HEK293 (cell line): ENCODE results near the gene SH3BP2.

Experiments
- CTCF ChIP-seq: fragments of 450-650 bp; formaldehyde crosslinking; IDR thresholded peaks from 2 replicates; pipeline ENCODE4 v1.5.1; 2016; ENCODE audit warnings: missing biosample characterization, missing genetic modification characterization
- FEZF1 ChIP-seq: fragments of 450-650 bp; formaldehyde crosslinking; IDR thresholded peaks from 2 replicates; pipeline ENCODE4 v1.5.1; 2016; ENCODE audit warnings: missing biosample characterization, missing genetic modification characterization

- TF ChIP-seq CTCF (no peak), FEZF1 (tag by site-specific recombination) (no peak)
These were observed 24.3 kb downstream of the SH3BP2 start for GRCh38 chr4:2817137-2817536.
